ENCODE measurements around the gene COX6A1.

DNA sequence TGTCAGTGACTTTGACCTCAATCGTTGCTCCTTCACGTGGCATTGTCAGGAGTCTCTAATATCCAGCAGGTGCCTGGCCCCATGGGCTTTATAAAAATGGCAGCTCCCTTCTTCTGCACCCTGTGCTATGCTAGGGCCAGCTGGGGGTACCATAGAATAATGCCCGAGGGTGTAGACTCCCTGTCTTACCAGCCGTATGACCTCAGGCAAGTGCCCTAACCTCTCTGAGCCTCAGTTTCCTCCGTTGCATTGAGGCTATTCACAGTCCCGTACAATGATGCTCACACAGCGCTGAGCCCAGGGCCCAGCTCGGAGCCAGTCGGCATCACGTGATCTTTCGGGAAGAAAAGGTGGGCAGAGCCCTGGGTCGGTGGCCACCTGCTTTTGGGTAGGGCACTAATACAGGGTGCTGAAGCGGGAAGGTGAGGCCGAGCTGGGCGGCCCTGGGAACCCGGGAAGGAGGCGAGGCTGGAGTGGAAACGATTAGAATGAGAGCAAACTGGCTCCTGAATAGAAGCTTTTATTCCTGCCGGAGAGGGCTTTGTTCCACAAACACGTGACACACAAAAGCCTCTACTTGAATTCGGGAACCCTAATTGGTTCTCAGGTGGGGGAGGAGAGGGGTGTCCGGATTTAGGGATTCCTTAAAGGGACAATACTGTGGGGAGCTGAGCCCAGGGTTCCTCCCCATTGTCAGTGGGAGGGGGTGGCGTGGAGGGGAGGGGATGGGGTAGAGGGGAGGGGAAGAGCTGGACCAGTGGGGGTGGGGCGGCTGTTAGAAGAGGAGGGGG is 49.0 kb upstream of the COX6A1 start:
- TF ChIP-seq, protein P1, sequence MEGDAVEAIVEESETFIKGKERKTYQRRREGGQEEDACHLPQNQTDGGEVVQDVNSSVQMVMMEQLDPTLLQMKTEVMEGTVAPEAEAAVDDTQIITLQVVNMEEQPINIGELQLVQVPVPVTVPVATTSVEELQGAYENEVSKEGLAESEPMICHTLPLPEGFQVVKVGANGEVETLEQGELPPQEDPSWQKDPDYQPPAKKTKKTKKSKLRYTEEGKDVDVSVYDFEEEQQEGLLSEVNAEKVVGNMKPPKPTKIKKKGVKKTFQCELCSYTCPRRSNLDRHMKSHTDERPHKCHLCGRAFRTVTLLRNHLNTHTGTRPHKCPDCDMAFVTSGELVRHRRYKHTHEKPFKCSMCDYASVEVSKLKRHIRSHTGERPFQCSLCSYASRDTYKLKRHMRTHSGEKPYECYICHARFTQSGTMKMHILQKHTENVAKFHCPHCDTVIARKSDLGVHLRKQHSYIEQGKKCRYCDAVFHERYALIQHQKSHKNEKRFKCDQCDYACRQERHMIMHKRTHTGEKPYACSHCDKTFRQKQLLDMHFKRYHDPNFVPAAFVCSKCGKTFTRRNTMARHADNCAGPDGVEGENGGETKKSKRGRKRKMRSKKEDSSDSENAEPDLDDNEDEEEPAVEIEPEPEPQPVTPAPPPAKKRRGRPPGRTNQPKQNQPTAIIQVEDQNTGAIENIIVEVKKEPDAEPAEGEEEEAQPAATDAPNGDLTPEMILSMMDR (conservative IDR thresholded peaks at IDR 0.05; ENCODE audit: low read depth, low read length) = no peak
- no peak for TF ChIP-seq EZH2 (IDR thresholded peaks at IDR 0.05; ENCODE audit: borderline replicate concordance, low read depth, low read length, poor library complexity, severe bottlenecking)

Measured in A673 (cell line).